MM.1S (cell line): Measurements from ENCODE around the gene RPS6KA4.

Experiments
- EZH2 ChIP-seq: fragments of 300-600 bp; sonication (generic); optimal IDR thresholded peaks from 2 replicates; pipeline ENCODE3; 2017; ENCODE audit warnings: low read depth, mild to moderate bottlenecking, antibody characterized with exemption, low read length, mixed read lengths
- TF ChIP-seq, protein P1 (sequence below): fragments of 300-600 bp; sonication (generic); IDR thresholded peaks from 2 replicates; pipeline ENCODE4 v1.5.1; 2016; ENCODE audit warnings: antibody characterized with exemption, low read length, mixed read lengths

DNA sequence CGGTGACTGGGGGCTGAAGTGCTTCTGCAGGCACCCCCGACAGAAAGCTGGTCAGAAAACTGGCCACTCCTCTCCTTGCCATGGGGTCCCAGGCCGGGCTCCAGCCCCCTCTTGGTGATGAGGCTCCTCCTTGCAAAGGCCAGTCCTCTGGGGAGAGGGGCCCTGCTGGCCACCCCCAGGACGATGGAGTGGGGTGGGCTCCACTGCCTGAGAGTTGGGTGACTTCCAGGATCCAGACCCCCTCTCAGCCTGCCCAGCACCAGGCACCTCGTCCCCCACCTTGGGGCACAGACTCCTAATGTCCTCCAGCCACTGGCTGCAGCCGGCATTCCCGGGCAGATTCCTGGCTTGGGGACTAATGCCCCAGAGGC lies 441 bp upstream of the RPS6KA4 start:
- TF ChIP-seq, protein P1, sequence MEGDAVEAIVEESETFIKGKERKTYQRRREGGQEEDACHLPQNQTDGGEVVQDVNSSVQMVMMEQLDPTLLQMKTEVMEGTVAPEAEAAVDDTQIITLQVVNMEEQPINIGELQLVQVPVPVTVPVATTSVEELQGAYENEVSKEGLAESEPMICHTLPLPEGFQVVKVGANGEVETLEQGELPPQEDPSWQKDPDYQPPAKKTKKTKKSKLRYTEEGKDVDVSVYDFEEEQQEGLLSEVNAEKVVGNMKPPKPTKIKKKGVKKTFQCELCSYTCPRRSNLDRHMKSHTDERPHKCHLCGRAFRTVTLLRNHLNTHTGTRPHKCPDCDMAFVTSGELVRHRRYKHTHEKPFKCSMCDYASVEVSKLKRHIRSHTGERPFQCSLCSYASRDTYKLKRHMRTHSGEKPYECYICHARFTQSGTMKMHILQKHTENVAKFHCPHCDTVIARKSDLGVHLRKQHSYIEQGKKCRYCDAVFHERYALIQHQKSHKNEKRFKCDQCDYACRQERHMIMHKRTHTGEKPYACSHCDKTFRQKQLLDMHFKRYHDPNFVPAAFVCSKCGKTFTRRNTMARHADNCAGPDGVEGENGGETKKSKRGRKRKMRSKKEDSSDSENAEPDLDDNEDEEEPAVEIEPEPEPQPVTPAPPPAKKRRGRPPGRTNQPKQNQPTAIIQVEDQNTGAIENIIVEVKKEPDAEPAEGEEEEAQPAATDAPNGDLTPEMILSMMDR = no peak
- no peak for TF ChIP-seq EZH2
